ENCODE data around the gene SDHA.
"Not testable (repeated sequence)": the region's sequence is repeated elsewhere in the genome, so short reads cannot be mapped to it uniquely, and the experiment has no call there.

The SDHA gene

DNA sequence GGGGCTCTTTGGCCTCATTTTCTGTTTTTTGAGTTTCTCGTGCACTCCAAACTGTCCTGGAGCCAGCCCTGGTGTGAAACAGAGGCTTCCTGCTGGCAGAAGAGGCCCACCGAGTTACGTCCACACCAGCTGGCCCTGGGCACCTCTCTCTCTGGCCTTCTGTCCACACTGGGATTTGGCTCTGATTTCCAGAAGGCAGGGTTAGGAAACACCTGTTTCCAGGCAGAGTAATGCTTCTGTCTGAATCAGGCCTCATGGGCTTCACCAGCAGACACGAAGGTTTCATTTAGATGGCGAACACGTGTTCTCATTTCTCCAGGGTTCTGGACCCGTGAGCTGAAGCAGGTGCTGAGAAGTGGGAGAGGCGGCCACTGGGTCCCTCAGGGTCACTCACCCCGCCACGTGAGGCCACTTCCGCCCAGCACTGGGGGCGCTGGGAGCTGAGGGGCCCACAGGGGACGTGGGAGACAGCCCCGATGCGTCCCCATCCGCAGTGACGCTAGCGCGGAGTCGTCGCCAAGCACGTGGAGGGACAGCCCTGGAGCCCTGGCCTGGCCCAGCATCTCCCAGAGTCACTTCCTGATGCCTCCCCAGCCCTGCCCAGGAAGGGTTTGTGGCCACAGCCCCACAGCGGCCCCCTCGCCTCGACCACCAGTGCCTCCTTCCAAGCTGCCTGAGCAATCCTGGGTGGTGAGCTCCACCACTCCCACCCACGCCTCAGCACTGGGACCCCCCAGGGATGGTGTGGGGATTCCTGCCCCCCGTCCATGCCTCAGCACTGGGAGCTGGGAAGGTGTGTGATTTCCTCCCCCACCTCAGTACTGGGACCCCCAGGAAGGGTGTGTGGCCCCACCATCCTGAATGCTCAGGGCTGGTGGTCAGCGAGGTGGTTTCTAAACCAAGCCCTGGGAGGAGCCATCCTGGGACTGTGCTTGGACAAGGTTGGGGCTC lies 31.8 kb upstream of the SDHA start:
- no peak for DNase-seq

DNA sequence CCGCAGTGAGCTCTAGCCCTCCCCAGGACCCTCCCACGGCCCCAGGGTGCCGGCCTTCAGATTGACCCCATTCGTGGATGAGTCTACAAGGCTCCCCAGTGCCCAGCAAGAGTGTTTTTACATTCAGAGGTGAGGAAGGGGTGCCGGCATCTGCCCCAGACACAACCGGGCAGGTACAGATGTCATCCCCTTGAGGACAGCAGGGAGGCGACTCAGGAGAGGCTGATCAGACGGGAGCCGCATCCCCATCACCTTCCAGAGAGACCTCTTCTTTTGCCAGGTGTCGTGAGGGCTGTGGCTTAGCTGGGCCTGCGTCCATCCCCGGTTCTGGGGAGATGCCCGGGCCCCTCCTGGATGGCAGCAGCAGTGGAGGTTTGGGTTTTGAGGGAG lies 31.1 kb upstream of the SDHA start:
- DNase-seq = no peak

DNA sequence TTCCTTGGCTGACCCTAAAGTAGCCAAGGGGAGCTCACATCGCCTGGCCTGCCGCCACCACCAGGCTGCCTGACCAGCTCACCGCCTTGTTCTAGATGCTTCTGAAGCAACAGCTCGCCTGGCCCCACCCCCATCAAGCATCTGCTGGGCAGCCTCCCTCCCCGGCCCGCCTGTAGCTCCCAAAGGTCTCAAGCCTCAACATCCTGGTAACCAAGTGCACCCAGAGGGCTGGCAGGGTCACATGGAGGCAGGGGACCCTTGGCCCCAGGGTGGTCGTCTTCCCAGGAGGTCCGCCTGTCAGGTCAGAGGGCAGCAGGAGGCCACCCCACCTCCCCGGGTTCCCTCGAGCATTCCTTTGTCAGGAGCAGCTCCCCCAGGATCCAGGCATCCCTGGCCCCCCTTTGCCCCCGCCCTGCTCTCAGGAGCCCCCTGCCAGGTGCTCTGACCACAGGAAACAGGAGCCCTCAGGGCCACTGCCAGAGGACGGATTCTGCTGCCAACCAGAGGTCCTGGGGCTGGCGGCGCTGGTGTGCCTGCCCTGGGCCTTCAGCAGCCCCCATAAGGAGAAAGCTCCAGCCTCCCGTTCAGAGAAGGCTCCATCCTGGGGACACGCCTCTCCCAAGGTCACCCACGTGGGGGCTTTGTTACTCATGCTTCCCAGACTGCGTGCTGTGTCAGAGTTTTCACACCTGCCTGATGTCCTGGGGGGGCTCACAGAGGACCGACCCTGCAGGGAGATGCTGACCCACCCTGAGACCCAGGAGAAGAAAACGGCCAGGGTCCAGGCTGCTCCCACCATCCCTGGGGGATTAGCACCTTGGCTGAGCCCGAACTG lies 30.3 kb upstream of the SDHA start:
- DNase-seq = no peak

DNA sequence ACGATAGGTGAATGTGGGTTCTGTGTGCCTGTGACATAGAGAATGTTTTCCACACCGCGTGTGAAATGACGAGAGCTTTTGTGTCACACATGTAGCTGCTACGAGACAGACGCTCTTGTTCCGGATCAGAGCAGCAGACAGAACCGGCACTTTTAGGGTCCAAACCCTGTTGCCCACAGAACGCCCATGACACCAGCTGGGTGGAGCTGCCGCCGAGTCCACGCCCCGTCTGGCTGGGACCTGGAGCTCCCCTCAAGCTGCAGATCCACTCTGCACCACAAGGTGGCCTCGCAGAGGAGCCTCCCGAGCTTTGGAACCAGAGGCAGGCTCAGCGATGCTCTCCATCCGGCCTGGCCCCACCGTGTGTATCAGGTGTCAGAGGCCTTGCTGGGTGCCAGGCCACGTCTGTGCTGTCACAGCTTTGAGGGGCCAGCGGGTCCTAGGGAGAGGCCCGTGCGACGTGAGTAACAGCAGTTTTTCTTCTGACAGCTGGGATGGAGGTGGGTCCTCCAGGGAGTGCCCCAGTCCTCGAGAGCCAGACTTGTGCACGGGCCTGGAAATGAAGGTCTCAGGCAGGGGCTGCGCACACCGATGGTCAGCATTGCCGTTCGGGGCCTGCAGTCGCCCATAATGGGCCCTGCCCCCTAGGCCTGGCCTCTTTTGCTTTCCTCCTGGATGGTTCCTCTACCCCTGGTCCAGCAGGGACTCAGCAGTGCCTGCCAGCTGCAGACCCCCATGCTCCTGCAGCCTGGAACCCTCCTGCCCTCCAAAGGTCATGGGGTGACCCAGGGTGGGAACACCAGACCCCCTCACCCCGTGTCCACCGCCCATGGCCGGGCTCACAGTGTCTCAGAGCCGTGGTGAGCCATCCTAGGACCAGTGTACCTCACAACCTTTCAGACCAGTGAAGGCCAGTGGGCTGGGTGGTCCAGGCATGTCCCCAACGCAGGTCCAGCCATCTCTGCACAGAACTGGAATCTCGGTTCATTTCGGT lies 29.3 kb upstream of the SDHA start:
- peak; percentile 84 to 97 for DNase-seq

DNA sequence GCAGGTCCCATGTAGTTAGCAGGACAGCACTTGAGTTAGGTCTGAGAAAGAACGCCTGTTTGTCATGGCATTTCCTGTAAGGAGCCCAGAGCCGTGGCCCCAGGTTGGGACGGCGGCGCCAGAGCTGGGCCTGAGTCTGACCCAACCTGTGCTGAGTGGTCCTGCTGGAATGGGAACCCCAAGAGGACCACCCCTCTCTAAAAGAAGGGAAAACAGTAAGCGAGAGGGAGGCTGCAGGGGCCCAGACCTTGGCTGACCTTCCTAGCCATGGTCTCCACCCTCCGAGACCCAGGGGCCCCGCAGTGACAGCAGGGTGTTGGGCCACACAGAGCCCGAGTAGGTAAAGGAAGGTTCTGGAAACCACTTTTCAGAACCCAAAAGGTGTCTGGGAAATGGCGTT lies 28.6 kb upstream of the SDHA start:
- no peak for DNase-seq

DNA sequence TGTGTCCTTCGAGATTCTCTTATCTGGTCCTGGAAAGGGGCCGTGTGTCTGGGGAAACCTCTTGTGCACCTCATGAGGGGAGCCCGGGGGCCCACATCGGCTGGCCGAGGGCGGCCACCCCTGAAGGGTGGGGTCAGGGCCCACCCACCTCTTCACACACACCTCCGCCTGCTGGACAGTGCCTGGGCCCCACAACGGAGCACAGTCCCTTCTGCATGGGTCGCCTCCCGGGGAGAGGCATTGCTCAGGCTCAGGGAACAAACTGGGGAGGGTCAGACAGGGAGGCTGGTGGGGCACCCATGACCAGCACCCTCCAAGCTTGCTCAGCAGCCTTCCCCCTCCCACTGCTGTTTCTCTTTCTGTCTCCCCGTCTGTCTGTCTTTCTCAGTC lies 28.1 kb upstream of the SDHA start:
- DNase-seq = no peak

DNA sequence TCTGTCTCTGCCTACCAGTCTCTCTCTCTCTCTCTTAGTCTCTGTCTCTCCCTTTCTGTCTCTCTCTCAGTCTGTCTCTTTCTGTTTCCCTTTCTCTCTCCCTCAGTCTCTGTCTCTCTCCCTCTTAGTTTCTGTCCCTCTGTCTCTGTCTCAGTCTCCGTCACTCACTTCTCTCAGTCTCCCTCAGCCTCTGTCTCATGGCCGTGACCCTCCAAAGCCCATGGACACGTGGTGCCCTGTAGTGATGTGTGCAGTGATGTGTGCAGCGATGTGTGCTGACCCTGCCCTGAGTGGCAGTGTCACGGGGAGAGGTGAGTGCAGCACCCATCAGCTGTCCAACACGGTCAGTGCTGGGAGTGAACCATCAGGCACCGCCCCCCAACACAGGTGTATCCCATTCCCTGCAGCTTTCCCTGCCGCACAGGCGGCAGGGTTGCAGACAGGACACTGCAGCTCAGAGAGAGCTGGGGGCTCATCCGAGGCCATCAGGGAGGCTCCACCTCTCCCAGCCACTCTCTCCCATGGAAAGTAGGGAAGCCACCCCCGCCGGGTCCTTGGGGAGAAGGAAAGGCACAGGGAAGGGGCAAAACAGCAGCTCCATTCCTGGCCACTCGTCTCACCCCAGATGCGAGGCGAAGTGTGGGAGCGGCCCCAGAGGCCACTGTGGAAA lies 27.6 kb upstream of the SDHA start:
- DNase-seq = no peak

DNA sequence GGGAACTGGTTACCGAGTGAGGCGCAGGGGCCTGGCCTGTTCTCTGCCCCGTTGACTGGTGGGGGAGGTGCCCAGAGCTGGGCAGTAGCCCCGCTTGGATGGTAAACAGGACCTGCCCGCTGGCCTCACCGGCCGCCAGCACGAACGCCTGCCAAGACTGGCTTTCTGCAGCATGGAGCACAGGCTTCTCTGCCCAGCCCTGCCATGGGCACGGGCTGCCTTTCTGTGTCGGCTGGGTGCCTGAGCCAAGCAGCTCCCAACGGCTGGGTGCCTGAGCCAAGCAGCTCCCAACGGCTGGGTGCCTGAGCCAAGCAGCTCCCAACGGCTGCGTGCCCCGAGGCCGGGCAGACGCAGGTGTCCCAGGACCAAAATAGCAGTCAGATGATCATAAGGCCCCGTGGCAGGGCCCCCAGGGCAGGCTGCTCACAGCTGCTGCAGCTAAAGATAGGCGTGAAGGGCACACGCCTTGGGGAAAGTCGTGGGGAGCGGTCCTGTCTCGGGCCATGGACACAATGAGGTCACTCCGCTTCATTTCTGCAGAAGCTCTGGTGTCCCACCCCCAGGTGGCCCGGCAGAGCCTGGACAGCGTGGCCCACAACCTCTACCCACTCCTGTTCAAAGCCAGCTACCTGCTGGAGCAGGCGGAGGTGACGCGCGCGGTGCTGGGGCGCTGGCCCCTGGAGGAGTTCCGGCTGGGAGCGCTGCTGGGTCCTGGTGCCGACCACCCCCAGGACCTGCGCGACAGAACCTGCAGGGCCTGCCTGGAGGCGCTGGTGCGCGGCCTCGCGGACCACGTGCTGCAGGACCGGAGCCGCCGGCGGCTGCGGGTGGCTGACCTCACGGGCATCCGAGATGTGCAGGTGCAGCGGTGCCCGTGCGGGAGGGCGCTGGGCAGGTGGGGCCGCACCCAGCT lies 26.8 kb upstream of the SDHA start, which contains the start of gene LRRC14B:
Gene LRRC14B (plus strand): TSS at position 460 of the 913 bp plus-strand sequence. CDS start 44 bp downstream, at position 504.
- peak in 1 of 2 experiments; percentile 84 for DNase-seq

DNA sequence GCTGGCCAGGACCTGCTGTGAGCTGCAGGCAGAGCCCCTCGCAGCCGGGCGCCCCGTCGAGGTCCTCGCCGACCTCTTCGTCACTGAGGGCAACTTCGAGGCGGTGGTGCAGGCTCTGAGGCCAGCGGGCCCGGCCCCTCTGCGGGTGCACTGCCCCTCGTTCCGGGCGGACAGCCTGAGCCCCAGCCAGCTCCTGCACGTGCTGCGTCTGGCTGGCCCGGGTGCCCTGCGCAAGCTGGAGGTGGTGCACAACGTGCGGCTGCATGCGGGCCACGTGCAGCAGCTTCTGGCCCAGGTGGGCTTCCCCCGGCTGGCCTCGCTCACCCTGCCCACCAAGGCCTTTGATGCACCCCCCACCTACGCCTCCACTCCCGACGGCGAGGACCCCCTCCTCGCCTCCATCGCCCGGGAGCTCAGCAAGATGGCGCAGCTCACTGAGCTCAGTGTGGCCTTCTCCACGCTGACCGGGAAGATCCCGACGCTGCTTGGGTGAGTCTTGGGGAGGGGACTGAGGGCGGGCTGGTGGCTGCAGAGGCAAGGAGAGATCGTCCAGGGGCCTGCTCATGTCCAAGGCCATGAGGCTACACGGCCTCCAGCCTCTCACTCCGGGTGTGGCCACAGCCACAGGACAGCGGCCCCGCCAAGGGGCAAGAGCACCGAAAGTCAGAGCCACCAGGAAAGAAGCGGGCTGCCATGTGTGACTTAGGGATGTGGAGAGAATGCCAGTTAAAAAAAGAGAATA lies 26.0 kb upstream of the SDHA start:
- DNase-seq = no peak

DNA sequence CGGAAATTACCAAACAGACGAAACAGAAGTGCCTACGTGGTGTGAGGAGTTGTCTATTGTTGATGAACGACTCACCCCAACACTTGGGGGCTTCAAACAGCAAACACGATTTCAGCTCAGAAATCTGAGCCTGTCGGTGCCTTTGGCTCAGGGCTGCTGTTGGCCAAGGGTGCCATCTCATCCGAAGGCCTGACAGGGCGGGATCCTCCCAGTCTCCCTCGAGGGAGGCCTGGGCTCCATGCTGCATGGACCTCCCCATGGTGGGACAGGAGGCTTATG lies 25.5 kb upstream of the SDHA start:
- DNase-seq = no peak

DNA sequence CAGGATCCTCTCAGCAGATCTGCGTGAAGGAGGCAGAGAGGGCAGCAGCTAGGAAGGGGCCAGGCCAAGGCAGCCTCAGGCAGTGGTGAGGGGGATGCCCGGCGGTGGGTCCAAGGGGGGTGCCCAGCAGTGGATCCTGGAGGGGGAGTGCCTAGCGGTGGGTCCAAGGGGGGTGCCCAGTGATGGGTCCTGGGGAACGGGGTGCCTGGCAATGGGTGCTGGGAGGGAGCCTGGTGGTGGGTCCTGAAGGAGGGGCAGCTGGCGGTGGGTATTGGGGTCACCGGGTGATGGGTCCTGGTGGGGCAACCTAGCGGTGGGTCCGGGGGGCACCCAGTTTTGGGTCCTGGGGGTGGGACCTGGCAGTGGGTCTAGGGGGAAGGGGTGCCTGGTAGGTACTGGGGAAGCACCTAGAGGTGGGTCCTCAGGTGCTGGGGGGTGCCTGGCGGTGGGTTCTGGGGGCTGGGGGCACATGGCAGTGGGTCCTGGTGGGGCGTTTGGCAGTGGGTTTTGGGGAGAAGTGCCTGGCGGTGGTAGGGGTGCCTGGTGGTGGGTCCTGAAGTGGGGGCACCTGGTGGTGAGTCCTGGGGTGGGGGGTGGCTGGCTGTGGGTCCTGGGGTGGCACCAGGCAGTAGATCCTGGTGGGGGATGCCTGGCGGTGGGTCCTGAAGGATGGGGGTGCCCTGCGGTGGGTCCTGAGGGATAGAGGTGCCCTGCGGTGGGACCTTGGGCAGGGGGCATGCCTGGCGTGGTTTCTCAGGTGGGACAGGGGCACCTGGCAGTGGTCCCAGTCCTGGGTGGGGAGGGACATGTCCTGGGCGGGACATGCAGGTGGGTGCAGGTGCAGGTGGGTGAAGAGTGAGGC lies 24.9 kb upstream of the SDHA start:
- DNase-seq = no peak

DNA sequence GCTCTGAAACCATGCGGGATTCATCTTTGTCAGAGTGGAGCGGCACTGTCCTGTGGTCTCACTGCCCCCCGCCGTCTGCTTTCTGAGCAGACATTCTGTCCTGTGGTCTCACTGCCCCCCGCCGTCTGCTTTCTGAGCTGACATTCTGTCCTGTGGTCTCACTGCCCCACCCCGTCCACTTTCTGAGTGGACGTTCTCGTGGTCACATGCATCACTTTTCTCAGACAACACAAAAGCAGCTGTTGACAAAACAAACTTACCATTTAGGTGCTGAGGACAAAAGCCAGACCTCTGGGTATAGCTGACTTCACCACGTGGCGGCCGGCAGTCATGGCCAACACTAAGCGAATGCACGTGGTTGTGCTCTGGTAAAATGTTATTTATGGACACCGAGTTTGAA lies 24.0 kb upstream of the SDHA start:
- DNase-seq = no peak

DNA sequence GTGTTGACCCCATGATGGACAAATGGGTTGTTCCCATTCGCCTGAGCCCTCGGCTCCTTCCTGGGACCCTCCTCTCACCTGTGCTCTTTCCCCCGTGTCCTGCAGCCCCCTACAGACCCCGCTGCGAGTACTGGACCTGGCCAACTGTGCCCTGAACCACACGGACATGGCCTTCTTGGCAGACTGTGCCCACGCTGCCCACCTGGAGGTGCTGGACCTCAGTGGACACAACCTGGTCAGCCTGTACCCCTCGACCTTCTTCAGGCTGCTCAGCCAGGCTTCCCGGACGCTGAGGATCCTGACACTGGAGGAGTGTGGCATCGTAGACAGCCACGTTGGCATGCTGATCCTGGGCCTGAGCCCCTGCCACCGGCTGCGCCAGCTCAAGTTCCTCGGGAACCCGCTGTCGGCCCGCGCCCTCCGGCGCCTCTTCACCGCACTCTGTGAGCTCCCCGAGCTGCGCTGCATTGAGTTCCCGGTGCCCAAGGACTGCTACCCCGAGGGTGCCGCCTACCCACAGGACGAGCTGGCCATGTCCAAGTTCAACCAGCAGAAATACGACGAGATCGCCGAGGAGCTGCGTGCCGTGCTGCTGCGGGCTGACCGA lies 23.4 kb upstream of the SDHA start:
- DNase-seq = no peak

DNA sequence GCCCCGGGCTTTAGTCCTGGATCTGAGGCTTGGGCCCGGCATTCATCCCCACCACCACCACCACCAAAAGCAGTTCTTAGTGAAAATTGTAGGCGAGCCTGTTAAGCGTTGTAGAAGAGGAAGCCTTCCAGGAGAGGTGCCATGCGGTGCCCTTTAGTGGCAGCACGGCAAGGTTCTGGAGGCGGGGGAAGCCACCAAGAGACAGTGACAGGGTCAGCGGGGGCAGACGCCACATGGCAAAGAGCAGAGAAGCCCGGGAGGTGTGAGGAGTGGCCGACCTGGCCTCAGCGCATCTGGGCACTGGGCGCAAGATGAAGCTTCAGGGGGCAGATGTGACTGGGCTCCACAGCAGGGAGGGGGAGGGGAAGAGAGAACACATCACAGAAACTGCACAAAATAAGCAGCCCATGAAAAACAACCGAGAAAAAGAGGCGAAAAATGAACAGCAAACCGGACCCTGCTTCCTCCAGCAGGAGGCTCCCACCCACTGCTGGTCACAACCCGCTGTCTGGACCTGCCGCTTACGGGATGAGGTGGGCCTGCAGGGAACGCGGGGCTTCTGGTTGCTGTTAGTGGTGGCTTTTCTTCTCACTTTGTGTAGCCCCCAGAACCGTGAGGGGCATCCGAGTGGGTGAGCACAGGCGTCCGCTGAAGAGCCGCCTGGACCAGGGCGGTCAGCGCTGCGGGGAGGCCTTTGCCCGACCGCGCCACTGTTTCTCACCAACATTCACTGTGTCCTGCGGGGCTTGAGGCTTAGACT lies 22.5 kb upstream of the SDHA start:
- DNase-seq = no peak

DNA sequence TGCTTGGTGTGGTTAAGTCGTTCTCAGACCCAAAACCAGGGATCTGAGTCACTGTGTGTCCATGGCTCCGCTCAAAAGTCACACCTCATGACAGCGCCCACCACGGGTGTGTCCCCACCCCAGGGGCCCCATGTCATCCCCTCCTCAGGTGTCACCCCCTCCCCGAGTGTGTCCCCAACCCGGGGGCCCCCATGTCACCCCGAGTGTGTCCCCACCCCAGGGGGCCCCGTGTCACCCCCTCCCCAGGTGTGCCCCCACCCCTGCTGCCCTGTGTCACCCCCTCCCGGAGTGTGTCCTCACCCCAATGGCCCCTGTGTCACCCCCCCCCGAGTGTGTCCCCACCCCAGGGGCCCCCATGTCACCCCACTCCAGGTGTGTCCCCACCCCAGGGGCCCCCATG lies 21.8 kb upstream of the SDHA start:
- no peak for DNase-seq

DNA sequence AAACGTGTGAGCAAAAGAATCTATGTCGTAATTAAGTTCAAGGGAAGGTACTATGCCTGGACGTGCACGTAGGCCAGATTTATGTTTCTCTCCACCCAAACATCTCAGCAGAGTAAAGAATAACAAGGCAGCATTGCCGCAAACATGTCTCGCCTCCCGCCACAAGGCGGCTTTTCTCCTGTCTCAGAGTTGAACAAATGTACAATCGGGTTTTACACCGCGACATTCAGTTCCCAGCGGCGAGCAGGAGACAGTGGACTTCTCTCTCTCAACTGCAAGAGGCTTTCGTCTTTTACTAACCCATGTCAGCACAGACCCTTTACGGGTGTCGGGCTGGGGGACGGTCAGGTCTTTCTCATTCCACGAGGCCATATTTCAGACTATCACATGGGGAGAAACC lies 21.1 kb upstream of the SDHA start:
- not testable (repeated sequence) for DNase-seq

DNA sequence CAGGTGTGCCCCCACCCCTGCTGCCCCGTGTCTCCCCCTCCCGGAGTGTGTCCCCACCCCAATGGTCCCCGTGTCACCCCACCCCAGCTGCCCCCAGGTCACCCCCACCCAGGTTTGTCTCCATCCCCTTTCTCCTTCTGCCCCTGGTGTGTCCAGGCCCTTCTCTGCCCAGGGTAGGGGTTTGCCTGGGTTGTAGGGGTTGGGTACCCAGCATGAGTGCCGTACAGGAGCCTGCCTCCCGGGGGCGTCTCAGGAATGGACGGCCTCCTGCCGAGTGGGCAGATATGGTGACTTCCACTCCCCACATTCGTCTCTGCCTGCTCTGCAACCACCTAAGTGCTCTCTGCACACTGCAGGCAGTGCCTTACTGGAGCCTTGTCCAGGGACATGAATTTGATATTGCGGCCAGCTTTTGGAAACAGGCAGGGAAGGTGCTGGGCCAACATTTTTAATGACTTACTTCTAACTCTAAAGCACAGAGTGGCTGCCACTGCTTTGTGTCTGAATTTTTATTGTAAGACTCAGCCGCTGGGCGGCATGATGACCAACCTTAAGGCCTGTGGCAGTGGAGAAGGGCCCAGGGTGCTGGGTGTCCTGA lies 20.1 kb upstream of the SDHA start:
- DNase-seq = no peak
